ENCODE measurements around the gene RERE. TPM values are rescaled to one million over a fixed set of nuclear protein-coding genes. Genes with fewer than 3 reads are reported as not detected.

RERE gene
- total RNA-seq, 1 donor from 2014 or later: 124 TPM

GRCh38 chr1:8337776-8338525 lies 479.5 kb downstream of the RERE start:
- Mint-ChIP-seq H3K36me3 (ENCODE audit: low read depth, unreplicated experiment) (peaks cover 11% of the 10 kb centered on the region), H3K9me3 (ENCODE audit: unreplicated experiment) (peaks cover 8% of the 10 kb centered on the region), H3K27ac (ENCODE audit: unreplicated experiment) (no peak overlapping the region), H3K4me3 (ENCODE audit: unreplicated experiment) (no peak overlapping the region), H3K27me3 (ENCODE audit: low read depth, unreplicated experiment) (peaks cover 6% of the 10 kb centered on the region), H3K4me1 (ENCODE audit: low read depth, unreplicated experiment) (no peaks in the 10 kb centered on the region)
- Histone ChIP-seq H3K36me3 (ENCODE audit: insufficient read depth, low read length) (no peaks in the 10 kb centered on the region), H4K20me1 (ENCODE audit: insufficient read depth, low read length) (no peaks in the 10 kb centered on the region), H3K27me3 (ENCODE audit: insufficient read depth, low read length) (no peaks in the 10 kb centered on the region), H3K79me2 (ENCODE audit: insufficient read depth, low read length) (no peaks in the 10 kb centered on the region), H3K27ac (ENCODE audit: low read depth, low read length) (no peak overlapping the region), H2AFZ (ENCODE audit: low read depth, low read length) (no peak overlapping the region), H3K4me1 (ENCODE audit: insufficient read depth, low read length) (peaks cover 2% of the 10 kb centered on the region), H3K9ac (ENCODE audit: low read length) (no peak overlapping the region), H3K9me3 (ENCODE audit: insufficient read depth, low read depth, low read length) (no peaks in the 10 kb centered on the region), H3K4me2 (ENCODE audit: low read length) (no peak overlapping the region), H3K4me3 (ENCODE audit: insufficient read depth, low read depth, low read length) (no peak overlapping the region)
- FAIRE-seq (no peak), DNase-seq (ENCODE audit: low read depth) (no peak)
- TF ChIP-seq EZH2 (IDR thresholded peaks at IDR 0.05; ENCODE audit: insufficient read depth, low read length) (no peak), CTCF (IDR thresholded peaks at IDR 0.05; ENCODE audit: insufficient read depth, low read depth, low read length) (no peak)

DNA sequence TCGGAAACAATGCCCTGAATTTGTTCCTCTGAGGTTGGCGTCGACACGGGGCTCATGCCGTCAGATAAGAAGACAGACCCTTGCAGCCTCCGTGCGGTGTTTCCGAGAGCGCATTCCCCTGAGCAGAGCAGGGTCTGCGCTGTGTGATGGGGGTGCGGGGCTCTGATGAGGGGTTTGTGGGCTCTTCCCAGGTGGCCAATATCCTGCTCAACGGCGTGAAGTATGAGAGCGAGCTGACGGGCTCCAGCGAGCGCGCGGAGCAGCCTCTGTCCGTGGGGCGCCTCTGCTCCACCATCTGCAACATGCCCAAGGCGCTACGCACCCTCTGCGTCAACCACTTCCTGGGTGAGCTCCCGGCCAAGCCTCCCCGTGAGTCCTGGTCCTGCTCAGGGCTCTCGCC lies 482.2 kb downstream of the RERE start:
- Histone ChIP-seq H2AFZ (ENCODE audit: low read depth, low read length) (no peak overlapping the region), H3K4me3 (ENCODE audit: insufficient read depth, low read depth, low read length) (no peak overlapping the region), H3K27ac (ENCODE audit: low read depth, low read length) (no peak overlapping the region), H3K9ac (ENCODE audit: low read length) (no peak overlapping the region), H3K9me3 (ENCODE audit: insufficient read depth, low read depth, low read length) (no peaks in the 10 kb centered on the region), H3K4me2 (ENCODE audit: low read length) (no peak overlapping the region), H4K20me1 (ENCODE audit: insufficient read depth, low read length) (no peaks in the 10 kb centered on the region), H3K36me3 (ENCODE audit: insufficient read depth, low read length) (no peaks in the 10 kb centered on the region), H3K4me1 (ENCODE audit: insufficient read depth, low read length) (no peaks in the 10 kb centered on the region), H3K79me2 (ENCODE audit: insufficient read depth, low read length) (no peaks in the 10 kb centered on the region), H3K27me3 (ENCODE audit: insufficient read depth, low read length) (no peaks in the 10 kb centered on the region)
- Mint-ChIP-seq H3K27ac (ENCODE audit: unreplicated experiment) (no peak overlapping the region), H3K27me3 (ENCODE audit: low read depth, unreplicated experiment) (peaks cover 6% of the 10 kb centered on the region), H3K36me3 (ENCODE audit: low read depth, unreplicated experiment) (peaks cover 11% of the 10 kb centered on the region), H3K4me1 (ENCODE audit: low read depth, unreplicated experiment) (no peaks in the 10 kb centered on the region), H3K4me3 (ENCODE audit: unreplicated experiment) (no peak overlapping the region), H3K9me3 (ENCODE audit: unreplicated experiment) (peaks cover 5% of the 10 kb centered on the region)
- FAIRE-seq (no peak), DNase-seq (ENCODE audit: low read depth) (no peak)
- no peak for TF ChIP-seq CTCF (IDR thresholded peaks at IDR 0.05; ENCODE audit: insufficient read depth, low read depth, low read length)

GRCh38 chr1:8334106-8334851 lies 483.2 kb downstream of the RERE start:
- Mint-ChIP-seq H3K4me3 (ENCODE audit: unreplicated experiment) (no peak overlapping the region), H3K27me3 (ENCODE audit: low read depth, unreplicated experiment) (peaks cover 7% of the 10 kb centered on the region), H3K27ac (ENCODE audit: unreplicated experiment) (no peak overlapping the region), H3K36me3 (ENCODE audit: low read depth, unreplicated experiment) (peaks cover 7% of the 10 kb centered on the region), H3K4me1 (ENCODE audit: low read depth, unreplicated experiment) (no peaks in the 10 kb centered on the region), H3K9me3 (ENCODE audit: unreplicated experiment) (peaks cover 3% of the 10 kb centered on the region)
- no peaks in the 10 kb centered on the region for H3K27me3 ChIP-seq (ENCODE audit: insufficient read depth, low read length)
- H3K4me3 ChIP-seq (ENCODE audit: insufficient read depth, low read depth, low read length): no peak overlapping the region
- H2AFZ ChIP-seq (ENCODE audit: low read depth, low read length): no peak overlapping the region
- H3K27ac ChIP-seq (ENCODE audit: low read depth, low read length): no peak overlapping the region
- H3K36me3 ChIP-seq (ENCODE audit: insufficient read depth, low read length): no peaks in the 10 kb centered on the region
- FAIRE-seq (no peak), DNase-seq (ENCODE audit: low read depth) (no peak)
- H3K9ac ChIP-seq (ENCODE audit: low read length): no peak overlapping the region
- no peak for TF ChIP-seq CTCF (IDR thresholded peaks at IDR 0.05; ENCODE audit: insufficient read depth, low read depth, low read length)
- no peak for TF ChIP-seq EZH2 (IDR thresholded peaks at IDR 0.05; ENCODE audit: insufficient read depth, low read length)
- H3K4me1 ChIP-seq (ENCODE audit: insufficient read depth, low read length): peaks cover 2% of the 10 kb centered on the region
- no peaks in the 10 kb centered on the region for H4K20me1 ChIP-seq (ENCODE audit: insufficient read depth, low read length)
- no peaks in the 10 kb centered on the region for H3K79me2 ChIP-seq (ENCODE audit: insufficient read depth, low read length)
- no peak overlapping the region for H3K4me2 ChIP-seq (ENCODE audit: low read length)
- H3K9me3 ChIP-seq (ENCODE audit: insufficient read depth, low read depth, low read length): no peaks in the 10 kb centered on the region
